GM23338 (cell line): ENCODE measurements around the gene TRIAP1. TPM values are rescaled to one million over a fixed set of nuclear protein-coding genes. Genes with fewer than 3 reads are reported as not detected.

Source experiments
- ATAC-seq: fragments of 200-7000 bp; cut with Tn5 transposase; 3 replicates; pipeline ENCODE4 v1.9.1; 2020
- DNase-seq: peaks from one replicate; pipeline ENCODE4 v3.0.0-alpha.2; 2015; ENCODE audit warnings: low spot score
- H2AFZ ChIP-seq: fragments of 200-600 bp; sonication (generic); 2 replicates; pipeline ENCODE4 v1.8.0; 2016; ENCODE audit warnings: antibody characterized with exemption, mild to moderate bottlenecking, moderate library complexity
- H3F3A ChIP-seq: fragments of 200-600 bp; sonication (generic); replicated peaks from 2 replicates; pipeline ENCODE4 v1.8.0; 2017; ENCODE audit warnings: antibody characterized with exemption, mixed run types, low read depth
- H3K27ac ChIP-seq: fragments of 200-600 bp; sonication (generic); 2 replicates; pipeline ENCODE4 v1.6.1; 2016; ENCODE audit warnings: low read depth
- H3K27me3 ChIP-seq: fragments of 200-600 bp; sonication (generic); 2 replicates; pipeline ENCODE4 v1.8.0; 2016; ENCODE audit warnings: mild to moderate bottlenecking, mixed run types, moderate library complexity; ENCODE audit not compliant: insufficient read depth
- H3K36me3 ChIP-seq: fragments of 200-600 bp; sonication (generic); 2 replicates; pipeline ENCODE4 v1.8.0; 2016; ENCODE audit warnings: mild to moderate bottlenecking; ENCODE audit not compliant: insufficient read depth
- H3K4me1 ChIP-seq: fragments of 200-600 bp; sonication (generic); 2 replicates; pipeline ENCODE4 v1.8.0; 2016; ENCODE audit warnings: mild to moderate bottlenecking, moderate library complexity; ENCODE audit not compliant: insufficient read depth
- H3K4me2 ChIP-seq: fragments of 200-600 bp; sonication (generic); 2 replicates; pipeline ENCODE4 v1.7.1; 2017; ENCODE audit warnings: mixed run types
- H3K4me3 ChIP-seq: fragments of 200-600 bp; sonication (generic); 2 replicates; pipeline ENCODE4 v1.6.1; 2016; ENCODE audit warnings: mixed run types
- H3K79me2 ChIP-seq: fragments of 200-600 bp; sonication (generic); replicated peaks from 2 replicates; pipeline ENCODE4 v1.8.0; 2017; ENCODE audit warnings: mild to moderate bottlenecking; ENCODE audit not compliant: insufficient read depth
- H3K9me2 ChIP-seq: fragments of 200-600 bp; sonication (generic); 2 replicates; pipeline ENCODE4 v1.8.0; 2017; ENCODE audit not compliant: insufficient read depth
- H4K20me1 ChIP-seq: fragments of 200-600 bp; sonication (generic); replicated peaks from 2 replicates; pipeline ENCODE4 v1.8.0; 2017; ENCODE audit warnings: mild to moderate bottlenecking; ENCODE audit not compliant: insufficient read depth
- H3K27ac Mint-ChIP-seq: 2 replicates; pipeline ENCODE4 v1.8.0; 2020; ENCODE audit warnings: inconsistent platforms, mild to moderate bottlenecking, moderate library complexity, mixed read lengths
- H3K27me3 Mint-ChIP-seq: 3 replicates; pipeline ENCODE4 v1.8.0; 2022; ENCODE audit warnings: low read depth, mild to moderate bottlenecking, moderate library complexity, mixed read lengths, inconsistent platforms; ENCODE audit not compliant: insufficient read depth, poor library complexity
- H3K36me3 Mint-ChIP-seq: 3 replicates; pipeline ENCODE4 v1.8.0; 2021; ENCODE audit warnings: low read depth, mild to moderate bottlenecking, inconsistent platforms, moderate library complexity, mixed read lengths
- H3K4me1 Mint-ChIP-seq: 3 replicates; pipeline ENCODE4 v1.8.0; 2020; ENCODE audit warnings: mild to moderate bottlenecking, inconsistent platforms, mixed read lengths
- H3K4me3 Mint-ChIP-seq: 3 replicates; pipeline ENCODE4 v1.8.0; 2021; ENCODE audit warnings: moderate library complexity, mild to moderate bottlenecking, inconsistent platforms, mixed read lengths
- H3K9me3 Mint-ChIP-seq: 3 replicates; pipeline ENCODE4 v1.8.0; 2020; ENCODE audit warnings: moderate library complexity, mild to moderate bottlenecking, inconsistent platforms, mixed read lengths
- CTCF ChIP-seq, 2 experiments: fragments of 200-600 bp in 1 of 2; sonication (generic) in 1 of 2; conservative IDR thresholded peaks; 2 replicates each; pipeline versions ENCODE4 v1.5.1 to v1.6.1; 2016 to 2017; ENCODE audit warnings: antibody characterized with exemption in 2 of 2, low read depth in 2 of 2, mild to moderate bottlenecking in 2 of 2, moderate library complexity in 1 of 2
- NANOG ChIP-seq: IDR thresholded peaks from 2 replicates; pipeline ENCODE4 v1.6.1; 2016; ENCODE audit warnings: antibody characterized with exemption, borderline replicate concordance
- ZNF331 ChIP-seq: fragments of 250-450 bp; sonication (Bioruptor Pico); IDR thresholded peaks from 2 replicates; pipeline ENCODE4 v1.5.0; 2020; ENCODE audit warnings: low read depth, mild to moderate bottlenecking, moderate library complexity
- ZNF462 ChIP-seq: fragments of 250-450 bp; sonication (Bioruptor Pico); IDR thresholded peaks from 2 replicates; pipeline ENCODE4 v1.5.0; 2020; ENCODE audit warnings: mild to moderate bottlenecking, moderate library complexity
- polyA plus RNA-seq: library from polyadenylated mRNA; unstranded; fragments of >200 nt; fragmentation: Nextera tagmentation; extraction: Ambion mirVana; gene quantifications from 2 replicates; pipeline ENCODE4 v1.2.1, GENCODE V29; 2016
- total RNA-seq: library from RNA; depleted of rRNA; stranded (reverse); fragments of >200 nt; shearing (Covaris generic); gene quantifications from 2 replicates; pipeline ENCODE4 v1.2.3, GENCODE V29; 2014

Gene TRIAP1
- total and polyA plus RNA-seq, 2 experiments from 2014 or later = 53.4 to 94.2 TPM

GRCh38 chr12:120403869-120404268 is 42.3 kb downstream of the TRIAP1 start:
- no peaks in the 10 kb centered on the region for H3K36me3 Mint-ChIP-seq
- no peak overlapping the region for H3K4me2 ChIP-seq
- H3K4me3 ChIP-seq = no peak overlapping the region
- no peaks in the 10 kb centered on the region for H3K9me3 Mint-ChIP-seq
- H3K27ac ChIP-seq = no peak overlapping the region
- H3K79me2 ChIP-seq = no peaks in the 10 kb centered on the region
- peaks cover 10% of the 10 kb centered on the region for H3K27me3 Mint-ChIP-seq
- peaks cover 19% of the 10 kb centered on the region; the same call in 1 of the 2 replicates for H3K4me1 ChIP-seq
- no peak overlapping the region for H3K27ac Mint-ChIP-seq
- no peaks in the 10 kb centered on the region for H4K20me1 ChIP-seq
- peaks cover 17% of the 10 kb centered on the region for H3K4me1 Mint-ChIP-seq
- ATAC-seq (no peak), DNase-seq (no peak)
- H2AFZ ChIP-seq = no peak overlapping the region; the same call in 1 of the 2 replicates
- no peaks in the 10 kb centered on the region for H3K36me3 ChIP-seq
- H3K27me3 ChIP-seq = no peaks in the 10 kb centered on the region
- TF ChIP-seq CTCF (conservative IDR thresholded peaks at IDR 0.05; ENCODE audit: low read depth in 2 of 2) (no peak), ZNF462 (no peak), NANOG (no peak)
- peaks cover 9% of the 10 kb centered on the region; the same call in 1 of the 2 replicates for H3F3A ChIP-seq
- no peak overlapping the region for H3K4me3 Mint-ChIP-seq
- no peaks in the 10 kb centered on the region for H3K9me2 ChIP-seq

GRCh38 chr12:120402217-120402616 is 44.0 kb downstream of the TRIAP1 start:
- Mint-ChIP-seq H3K27ac (peak overlapping the region; percentile 91), H3K4me1 (peaks cover 21% of the 10 kb centered on the region), H3K36me3 (no peaks in the 10 kb centered on the region)
- no peak for TF ChIP-seq ZNF331 (CRISPR knock-in tag)
- TF ChIP-seq ZNF462 = no peak

More at GRCh38 chr12:120402217-120402616, 44.0 kb downstream of the TRIAP1 start:
- peak overlapping the region; percentile 18 for H3K4me3 ChIP-seq
- H3K4me2 ChIP-seq = peak overlapping the region; percentile 71
- no peaks in the 10 kb centered on the region for H3K79me2 ChIP-seq
- H3K27me3 Mint-ChIP-seq = peaks cover 10% of the 10 kb centered on the region
- H4K20me1 ChIP-seq = no peaks in the 10 kb centered on the region
- H3K27me3 ChIP-seq = no peaks in the 10 kb centered on the region
- peak overlapping the region; percentile 89 for H3K27ac ChIP-seq
- H3K4me3 Mint-ChIP-seq = peak overlapping the region; percentile 49
- peaks cover 9% of the 10 kb centered on the region; the same call in 1 of the 2 replicates for H3F3A ChIP-seq
- peak overlapping the region; percentile 80 for H2AFZ ChIP-seq
- H3K9me3 Mint-ChIP-seq = no peaks in the 10 kb centered on the region
- DNase-seq = peak; percentile 83
- peaks cover 29% of the 10 kb centered on the region for H3K4me1 ChIP-seq
- no peaks in the 10 kb centered on the region for H3K9me2 ChIP-seq
- H3K36me3 ChIP-seq = no peaks in the 10 kb centered on the region
- peak; percentile 92 for ATAC-seq
